Stimulated activated CD8-positive, alpha-beta memory T cell treated with anti-CD3 and anti-CD28 coated beads, Interleukin-2, amount 100 ng/mL, for 48 hours (primary cell): Measurements from ENCODE around the gene KRT26.

Experiments used
- DNase-seq, 2 donors: peaks; one replicate each; pipeline ENCODE4 v3.0.0-alpha.2; 2020; ENCODE audit warnings: low read depth in 2 of 2

Gene KRT26

DNA sequence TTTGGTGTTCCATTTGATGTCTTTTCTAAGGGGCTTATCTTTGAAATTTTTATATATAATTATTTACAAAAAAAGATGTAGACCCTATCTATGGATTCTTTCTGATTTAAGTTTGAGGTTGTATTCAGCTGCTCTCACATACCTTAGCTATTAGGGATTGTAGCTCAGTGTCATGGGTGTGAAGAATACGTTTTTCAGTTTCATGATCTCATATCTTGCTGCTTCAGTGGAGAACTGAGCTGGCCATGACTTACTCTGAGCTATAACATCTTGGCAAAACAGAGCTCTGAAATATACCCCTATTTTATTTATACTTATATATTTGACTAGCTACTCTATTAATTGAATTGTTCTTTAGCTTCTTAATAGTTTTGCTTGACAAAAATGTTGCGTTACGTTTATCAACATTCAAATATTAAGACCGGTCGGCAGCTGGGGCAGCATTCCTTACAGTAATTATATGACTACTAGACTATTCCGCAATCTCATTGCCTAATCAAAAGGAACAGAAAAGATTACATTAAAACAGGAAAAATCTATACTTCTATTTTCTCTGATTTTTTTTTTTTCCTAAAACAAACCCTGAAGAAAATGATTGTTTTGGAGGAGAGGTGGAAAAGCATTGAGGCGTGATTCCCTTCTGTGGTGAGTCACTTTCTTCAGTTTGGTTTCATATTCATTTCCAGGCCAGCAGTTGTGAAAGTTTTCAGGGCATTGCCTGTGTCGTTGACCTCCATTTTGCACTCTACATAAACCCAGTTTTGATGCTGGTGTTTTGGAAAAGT is 44.4 kb downstream of the KRT26 start:
- DNase-seq = no peak

- no peak for DNase-seq
Observed at GRCh38 chr17:40726919-40727318, 45.1 kb downstream of the KRT26 start.

DNA sequence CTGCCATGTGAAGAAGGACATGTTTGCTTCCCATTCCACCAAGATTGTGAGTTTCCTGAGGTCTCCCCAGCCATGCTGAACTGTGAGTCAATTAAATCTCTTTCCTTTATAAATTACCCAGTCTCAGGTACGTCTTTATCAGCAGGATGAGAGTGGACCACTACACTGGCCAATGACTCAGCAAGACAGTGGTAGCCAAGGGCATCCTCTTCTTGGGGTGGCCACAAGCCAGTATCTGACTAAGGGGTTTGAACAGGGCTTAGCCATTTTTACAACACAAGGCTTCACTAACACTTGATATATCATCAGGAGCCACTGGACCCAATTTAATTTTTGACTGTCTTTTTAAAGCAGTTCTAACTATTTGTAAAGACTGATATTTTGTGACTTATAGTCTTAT is 47.3 kb downstream of the KRT26 start:
- no peak for DNase-seq

DNA sequence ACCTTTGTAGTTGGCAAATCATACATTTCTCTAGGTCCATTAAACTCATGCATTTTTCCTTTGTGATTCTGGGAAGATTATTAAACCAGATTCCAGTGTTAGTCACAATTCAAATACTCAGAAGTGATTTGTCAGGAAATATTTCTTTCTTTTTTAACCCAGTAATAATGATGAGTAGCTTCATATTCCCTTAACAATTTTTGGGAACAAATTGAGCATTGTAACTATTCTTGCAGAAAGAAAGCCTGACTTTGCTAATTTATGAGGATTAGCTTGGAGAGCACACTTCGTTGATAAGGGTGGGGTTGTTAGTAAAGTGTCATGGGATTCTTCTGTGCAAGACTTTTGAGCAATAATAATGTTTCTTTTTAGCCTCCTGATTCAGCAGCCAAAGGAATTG is 49.8 kb downstream of the KRT26 start:
- no peak for DNase-seq

DNA sequence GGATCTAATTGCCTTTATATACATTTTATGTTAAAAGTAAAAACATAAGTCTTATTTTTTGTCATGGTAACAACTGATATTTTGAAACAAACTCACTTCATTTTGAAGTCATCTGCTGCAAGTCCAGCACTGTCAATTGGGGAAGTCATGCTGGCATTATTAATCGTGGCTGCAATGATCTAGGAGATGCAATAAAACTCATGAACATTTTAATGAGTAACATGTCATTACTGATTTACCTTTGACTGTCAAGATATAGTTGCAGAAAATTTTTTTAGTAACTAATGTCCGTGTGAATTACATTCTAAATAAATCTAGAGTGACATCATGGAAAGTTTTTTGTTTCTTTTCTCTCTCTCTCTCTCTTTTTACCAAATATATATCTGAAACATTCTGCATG is 51.1 kb downstream of the KRT26 start:
- no peak for DNase-seq

- no peak for DNase-seq
Observed at GRCh38 chr17:40718930-40719329, 53.1 kb downstream of the KRT26 start.

- DNase-seq = no peak
Observed at GRCh38 chr17:40717776-40718175, 54.2 kb downstream of the KRT26 start.
